ENCODE results near the gene PRKCI.

The PRKCI gene

DNA sequence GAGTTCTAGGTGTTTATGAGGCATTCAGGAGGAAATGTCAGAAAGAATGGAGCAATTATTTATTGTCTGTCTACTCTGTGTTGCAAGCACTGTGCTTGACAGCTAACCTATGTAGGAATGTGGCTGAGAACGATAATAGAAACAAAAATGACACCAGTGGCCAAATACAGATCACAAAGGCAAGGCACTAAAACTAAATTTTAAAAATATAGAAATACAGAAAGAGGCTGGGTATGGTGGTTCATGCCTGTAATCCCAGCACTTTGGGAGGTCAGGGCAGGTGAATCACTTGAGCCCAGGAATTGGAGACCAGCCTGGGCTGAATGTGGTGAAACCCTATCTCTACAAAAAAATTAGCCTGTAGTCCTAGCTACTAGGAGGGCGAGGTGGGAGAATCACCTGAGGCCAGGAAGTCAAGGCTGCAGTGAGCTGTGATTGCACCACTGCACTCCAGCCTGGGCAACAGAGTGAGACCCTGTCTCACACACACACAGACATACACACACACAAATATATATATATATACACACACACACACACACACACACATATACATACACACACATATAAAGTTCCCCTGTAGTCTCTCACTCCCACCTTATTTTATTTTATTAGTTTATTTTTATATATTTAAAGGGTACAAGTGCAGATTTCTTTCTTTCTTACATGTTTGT is 6.0 kb downstream of the PRKCI start:
- H3K4me3 ChIP-seq (ENCODE audit: low read length): no peak overlapping the region
- DNase-seq (ENCODE audit: low read depth): peak; percentile 21
- TF ChIP-seq, protein P1, sequence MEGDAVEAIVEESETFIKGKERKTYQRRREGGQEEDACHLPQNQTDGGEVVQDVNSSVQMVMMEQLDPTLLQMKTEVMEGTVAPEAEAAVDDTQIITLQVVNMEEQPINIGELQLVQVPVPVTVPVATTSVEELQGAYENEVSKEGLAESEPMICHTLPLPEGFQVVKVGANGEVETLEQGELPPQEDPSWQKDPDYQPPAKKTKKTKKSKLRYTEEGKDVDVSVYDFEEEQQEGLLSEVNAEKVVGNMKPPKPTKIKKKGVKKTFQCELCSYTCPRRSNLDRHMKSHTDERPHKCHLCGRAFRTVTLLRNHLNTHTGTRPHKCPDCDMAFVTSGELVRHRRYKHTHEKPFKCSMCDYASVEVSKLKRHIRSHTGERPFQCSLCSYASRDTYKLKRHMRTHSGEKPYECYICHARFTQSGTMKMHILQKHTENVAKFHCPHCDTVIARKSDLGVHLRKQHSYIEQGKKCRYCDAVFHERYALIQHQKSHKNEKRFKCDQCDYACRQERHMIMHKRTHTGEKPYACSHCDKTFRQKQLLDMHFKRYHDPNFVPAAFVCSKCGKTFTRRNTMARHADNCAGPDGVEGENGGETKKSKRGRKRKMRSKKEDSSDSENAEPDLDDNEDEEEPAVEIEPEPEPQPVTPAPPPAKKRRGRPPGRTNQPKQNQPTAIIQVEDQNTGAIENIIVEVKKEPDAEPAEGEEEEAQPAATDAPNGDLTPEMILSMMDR (conservative IDR thresholded peaks at IDR 0.05; ENCODE audit: low read length): no peak

DNA sequence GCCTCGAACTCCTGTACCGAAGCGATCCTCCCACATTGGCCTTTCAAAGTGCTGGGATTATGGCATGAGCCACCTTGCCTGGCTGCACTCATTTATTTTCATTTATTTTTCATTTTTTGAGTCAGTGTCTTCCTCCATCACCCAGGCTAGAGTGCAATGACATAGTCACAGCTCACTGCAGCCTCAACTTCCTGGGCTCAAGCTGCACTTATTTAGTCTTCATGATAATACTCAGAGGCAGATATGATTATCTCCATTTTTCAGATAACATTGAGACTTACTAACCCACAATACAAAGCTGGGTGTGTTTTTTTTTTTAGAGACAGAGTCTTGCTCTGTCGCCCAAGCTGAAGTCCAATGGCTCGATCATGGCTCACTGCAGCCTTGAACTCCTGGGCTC is 10.0 kb downstream of the PRKCI start:
- TF ChIP-seq, protein P1 (conservative IDR thresholded peaks at IDR 0.05; ENCODE audit: low read length): no peak
- H3K4me3 ChIP-seq (ENCODE audit: low read length): no peak overlapping the region
- no peak for DNase-seq (ENCODE audit: low read depth)

DNA sequence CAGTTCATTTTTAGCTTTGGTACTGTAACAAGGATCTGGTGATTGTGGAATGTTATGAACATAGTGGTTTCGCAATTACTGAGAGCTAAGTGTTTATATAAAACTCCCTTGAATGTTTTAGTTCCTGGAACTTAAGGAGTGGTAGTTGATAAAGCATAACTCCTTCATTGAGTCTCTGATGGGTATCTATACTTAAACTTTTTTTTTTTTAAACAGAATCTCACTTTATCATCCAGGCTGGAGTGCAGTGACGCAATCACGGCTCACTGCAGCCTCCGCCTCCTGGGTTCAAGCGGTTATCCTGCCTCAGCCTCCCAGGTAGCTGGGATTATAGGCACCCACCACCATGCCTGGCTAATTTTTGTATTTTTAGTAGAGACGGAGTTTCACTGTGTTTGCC is 11.3 kb downstream of the PRKCI start:
- H3K4me3 ChIP-seq (ENCODE audit: low read length): no peak overlapping the region
- TF ChIP-seq, protein P1 (conservative IDR thresholded peaks at IDR 0.05; ENCODE audit: low read length): no peak
- DNase-seq (ENCODE audit: low read depth): peak; percentile 83

DNA sequence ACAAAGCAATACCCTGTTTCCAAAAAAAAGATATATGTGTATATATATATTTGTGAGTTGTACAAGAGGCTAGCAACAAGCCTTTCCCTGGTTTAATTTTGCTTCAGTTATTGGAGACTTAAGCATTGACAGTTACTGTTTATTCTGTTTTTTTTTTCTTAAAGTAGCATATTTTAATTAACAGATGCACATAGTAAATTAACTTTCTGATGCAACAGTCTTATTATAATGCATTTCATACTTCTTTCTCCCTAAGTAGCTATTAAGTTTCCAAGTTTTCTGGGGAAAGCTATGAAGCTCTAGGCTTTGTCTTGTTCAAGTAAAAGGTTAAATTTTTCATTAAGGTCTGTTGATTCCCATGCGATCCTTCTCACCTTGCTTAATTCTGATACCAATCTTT is 17.9 kb downstream of the PRKCI start:
- H3K4me3 ChIP-seq (ENCODE audit: low read length): no peak overlapping the region
- no peak for DNase-seq (ENCODE audit: low read depth)
- TF ChIP-seq, protein P1 (conservative IDR thresholded peaks at IDR 0.05; ENCODE audit: low read length): no peak

DNA sequence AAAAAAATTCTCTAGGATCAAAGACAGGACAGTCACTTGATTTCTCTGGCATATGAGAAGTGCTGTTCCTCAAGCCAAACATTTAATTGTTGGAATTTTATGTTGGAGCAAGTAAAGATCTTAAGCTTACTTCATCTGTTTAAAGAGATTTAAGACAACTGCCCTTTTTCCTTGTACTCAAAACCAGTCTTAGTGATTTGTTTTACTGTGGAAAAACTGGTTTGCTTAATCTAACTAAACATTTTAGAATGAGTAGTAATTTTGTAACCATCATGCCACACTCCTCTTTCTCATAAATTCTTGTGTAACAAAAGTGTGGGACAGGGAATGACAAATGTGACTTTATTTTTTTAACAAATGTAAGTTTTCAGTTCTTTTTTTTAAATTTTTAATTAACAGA is 18.4 kb downstream of the PRKCI start:
- no peak overlapping the region for H3K4me3 ChIP-seq (ENCODE audit: low read length)
- DNase-seq (ENCODE audit: low read depth): no peak
- TF ChIP-seq, protein P1 (conservative IDR thresholded peaks at IDR 0.05; ENCODE audit: low read length): no peak

DNA sequence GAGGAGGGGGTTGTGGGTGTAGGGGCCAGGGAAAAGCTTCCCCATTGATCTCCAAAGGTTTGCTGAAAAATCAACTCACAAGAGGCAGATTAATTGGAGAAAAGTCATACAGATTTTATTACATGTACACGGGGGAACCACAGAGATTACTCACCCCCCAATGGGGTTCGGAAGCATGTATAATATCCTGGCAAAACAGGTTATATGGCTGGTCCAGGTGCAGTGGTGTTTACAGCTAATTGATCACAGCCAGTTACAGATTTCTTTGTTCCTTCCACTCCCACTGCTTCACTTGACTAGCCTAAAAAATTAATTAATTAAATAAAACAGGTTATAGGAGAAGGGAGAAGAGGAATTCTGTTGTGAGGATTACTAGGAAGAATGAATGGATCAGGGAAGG is 22.4 kb downstream of the PRKCI start:
- TF ChIP-seq, protein P1 (conservative IDR thresholded peaks at IDR 0.05; ENCODE audit: low read length): no peak
- H3K4me3 ChIP-seq (ENCODE audit: low read length): no peak overlapping the region
- no peak for DNase-seq (ENCODE audit: low read depth)

DNA sequence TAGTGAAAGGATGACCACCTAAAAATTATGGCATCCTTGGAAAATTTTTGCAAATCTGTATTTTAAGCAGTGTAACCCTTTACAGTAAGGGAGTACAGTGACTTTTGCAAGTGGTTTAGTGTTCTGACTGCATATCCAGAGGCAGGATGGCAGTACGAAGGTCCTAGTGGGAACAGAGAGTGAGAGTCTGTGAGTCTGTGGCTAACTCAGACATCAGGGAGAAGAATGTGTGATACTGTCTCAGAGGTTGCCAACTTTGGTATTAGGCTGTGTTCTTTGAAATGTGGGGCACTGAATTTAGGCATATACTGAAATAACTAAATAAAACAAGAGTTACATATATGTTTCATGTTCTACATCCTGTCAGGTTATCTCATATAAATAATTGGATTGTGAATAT is 25.7 kb downstream of the PRKCI start:
- no peak overlapping the region for H3K4me3 ChIP-seq (ENCODE audit: low read length)
- TF ChIP-seq, protein P1 (conservative IDR thresholded peaks at IDR 0.05; ENCODE audit: low read length): no peak
- DNase-seq (ENCODE audit: low read depth): no peak
